UCSD-AML1 (cell line): Measurements from ENCODE around the gene DPH3.

Experiments used
- DNase-seq: peaks from one replicate; lab custom pipeline; 2025; ENCODE audit not compliant: unreplicated experiment; lab: John Stamatoyannopoulos, UW

The DPH3 gene

DNA sequence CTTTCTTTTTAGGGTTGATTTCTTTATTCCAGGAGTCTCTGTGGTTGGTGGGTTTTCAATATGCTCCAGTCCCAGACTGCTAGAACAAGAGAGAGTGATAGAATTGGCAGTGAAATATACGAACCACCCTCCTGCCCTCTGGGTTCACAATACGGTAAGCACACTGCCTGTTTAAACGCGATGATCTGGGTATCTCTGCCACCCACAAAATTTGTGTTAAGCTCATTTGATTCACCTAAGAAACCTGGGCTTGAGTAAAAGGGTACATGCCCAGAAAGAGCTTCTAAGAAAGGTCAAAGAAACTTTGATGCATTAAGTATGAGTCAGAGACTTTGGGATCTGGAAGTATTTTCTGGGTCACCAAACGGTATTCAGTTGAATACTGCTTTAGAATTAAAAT, 30.1 kb upstream of the DPH3 start:
- DNase-seq: no peak

DNA sequence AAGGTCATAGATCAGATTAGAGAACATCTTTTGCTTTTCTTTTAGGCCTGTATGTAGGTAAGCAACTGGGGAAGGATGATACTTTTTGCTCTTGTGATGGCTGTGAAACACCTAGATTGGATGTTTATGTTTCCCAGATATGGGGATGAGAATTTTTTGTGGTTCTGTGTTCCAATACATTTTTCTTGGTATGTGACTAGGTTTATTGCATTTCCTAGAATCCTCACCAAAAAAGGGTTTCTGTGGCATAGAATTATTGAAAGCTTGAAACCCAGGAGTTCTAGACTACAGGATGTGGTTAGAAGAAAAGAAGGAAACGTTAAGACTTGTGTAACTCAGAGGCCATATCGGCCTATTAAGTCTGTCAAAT, 26.1 kb upstream of the DPH3 start:
- DNase-seq: no peak

DNA sequence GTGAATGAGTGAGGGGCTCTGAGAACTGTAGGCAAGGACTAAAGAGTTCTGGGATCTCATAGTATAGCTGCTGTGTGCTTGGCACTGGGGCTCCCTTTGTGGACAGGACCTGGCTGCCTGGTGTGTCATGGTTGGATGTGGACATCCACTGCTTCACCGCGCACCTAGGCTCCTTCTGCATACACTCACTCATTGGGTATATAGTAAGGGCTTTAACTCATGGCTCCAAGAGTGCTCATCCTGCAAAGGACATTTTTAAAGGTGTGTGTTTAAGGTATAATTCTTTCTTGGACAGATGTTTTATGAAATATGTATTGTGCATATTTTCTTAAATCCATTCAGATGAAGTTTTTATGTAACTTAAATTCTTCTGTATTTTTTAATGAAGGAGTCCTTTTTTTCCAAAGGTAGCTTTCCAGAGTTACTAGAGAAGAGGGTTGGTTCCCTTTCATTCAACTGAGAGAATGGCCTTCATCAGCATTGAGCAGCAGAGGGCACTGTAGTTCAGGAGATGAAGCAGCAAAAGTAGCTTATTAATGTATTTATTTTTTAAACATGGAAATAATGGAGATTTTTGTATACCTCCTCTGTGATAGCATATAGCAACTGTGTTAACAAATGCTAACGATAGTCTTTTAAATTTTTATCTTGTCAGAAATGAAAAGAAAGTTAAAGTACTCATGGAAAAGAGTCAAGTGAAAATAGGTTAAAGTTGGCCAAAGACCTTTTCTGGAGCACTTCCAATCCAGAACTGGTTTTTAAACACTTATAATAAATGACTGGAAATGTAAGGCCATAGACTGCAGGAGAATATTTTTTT, 25.5 kb upstream of the DPH3 start:
- no peak for DNase-seq

DNA sequence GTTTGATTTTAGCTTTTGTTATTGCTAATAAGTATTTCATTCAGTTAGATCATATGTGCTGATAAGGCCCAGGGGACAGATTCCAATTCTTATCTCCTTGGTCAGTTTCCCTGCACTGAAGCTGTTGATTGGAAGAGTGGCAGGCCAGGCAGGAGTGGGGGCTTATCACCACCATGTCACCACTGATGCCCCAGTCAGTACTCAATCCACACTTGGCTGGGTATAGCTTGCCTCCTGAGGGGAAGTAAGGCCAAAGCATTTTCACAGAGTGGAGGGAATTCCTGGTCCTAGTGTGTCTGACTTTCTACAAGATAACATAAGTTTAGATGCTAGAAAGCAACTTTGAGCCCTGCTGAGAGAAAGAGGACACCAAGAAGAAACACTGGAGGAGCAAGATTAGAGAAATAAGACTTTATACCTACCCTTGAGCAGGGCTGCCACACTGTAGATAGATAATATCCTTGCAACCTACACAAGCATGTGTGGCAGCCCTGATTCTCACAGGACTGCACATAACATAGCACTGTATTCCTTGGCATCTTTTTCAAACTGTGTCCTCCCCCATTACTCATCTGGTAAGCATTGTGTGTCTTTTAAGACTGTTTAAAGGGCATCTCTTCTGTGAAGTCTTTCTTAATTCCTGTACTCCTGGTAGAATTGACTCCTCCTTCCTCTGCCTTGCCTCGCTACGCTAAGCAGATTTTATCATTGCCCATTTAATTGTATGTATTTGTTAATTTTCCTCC, 24.6 kb upstream of the DPH3 start:
- DNase-seq: no peak

DNA sequence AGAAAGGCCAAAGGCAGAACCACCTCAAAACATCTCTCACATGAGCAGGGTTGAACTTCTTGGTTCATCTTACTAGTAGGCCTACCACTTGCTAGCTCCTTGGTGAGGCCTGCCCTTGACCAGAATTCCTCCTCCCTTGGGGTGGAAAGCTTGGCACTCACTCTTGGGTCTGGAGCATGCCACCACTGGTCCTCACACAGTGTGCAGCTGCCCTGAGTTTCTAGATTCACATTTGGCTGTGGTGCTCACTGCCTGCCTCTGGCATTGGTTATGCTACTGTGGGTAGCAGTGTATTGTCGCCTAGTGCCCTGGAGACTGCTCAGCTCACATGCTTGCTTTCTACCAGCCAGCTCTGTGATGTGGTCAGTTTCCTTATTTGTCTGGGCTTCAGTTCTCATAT, 23.9 kb upstream of the DPH3 start:
- DNase-seq: no peak

DNA sequence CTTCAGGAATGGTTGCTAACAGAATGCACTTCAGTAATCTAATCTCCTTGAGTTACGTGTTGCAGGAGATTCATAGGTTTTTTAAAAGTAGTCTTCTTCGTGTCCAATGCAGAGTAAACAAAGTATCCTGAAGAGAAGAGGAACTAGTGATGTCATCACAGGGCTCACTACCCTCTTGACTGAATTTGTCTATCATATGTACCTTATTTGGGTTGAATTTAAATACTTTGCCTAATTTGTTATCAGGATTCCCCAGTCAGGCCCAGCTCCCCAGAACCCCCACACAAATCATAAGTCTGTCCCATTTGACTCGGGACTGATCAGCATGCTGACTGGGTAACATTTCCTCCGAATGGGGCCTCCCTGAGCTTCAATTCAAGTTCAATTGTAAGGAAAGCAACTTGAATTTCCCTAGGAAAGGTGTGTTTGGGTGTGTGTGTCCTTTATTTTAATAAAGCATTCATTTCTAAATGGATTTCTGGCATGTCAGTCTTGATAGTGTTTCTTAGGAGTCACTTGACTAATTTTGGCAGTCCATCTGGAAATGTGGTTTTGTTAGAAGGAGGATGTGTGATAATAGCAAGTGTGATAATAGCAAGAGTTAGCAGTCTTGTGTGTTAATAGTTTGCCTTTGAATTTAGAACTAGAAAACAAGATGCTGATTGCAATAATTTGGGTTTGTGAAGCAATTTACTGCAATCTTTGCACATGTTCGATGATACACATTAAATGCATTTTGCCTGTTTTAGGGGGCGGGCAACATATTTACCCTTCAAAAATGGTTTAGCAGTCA, 22.2 kb upstream of the DPH3 start:
- no peak for DNase-seq

DNA sequence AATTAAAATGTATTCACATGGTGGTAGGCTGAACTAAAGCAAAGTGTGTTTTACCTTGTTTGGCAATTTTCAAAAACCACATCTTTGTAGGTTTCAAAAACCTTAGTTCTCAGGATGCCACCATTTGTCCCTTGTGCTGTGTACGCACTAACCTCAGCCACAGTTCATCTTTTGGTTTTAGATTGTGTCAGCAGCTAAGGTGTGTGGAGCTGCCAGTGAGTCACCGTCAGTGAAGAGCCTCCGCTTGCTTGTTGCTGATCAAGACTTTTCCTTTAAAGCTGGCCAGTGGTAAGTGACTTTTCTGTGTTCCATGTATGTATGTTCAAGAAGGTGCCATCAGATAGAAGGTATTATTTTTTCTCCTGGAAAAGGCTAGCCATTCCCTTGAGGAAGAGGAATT, 21.4 kb upstream of the DPH3 start:
- no peak for DNase-seq

DNA sequence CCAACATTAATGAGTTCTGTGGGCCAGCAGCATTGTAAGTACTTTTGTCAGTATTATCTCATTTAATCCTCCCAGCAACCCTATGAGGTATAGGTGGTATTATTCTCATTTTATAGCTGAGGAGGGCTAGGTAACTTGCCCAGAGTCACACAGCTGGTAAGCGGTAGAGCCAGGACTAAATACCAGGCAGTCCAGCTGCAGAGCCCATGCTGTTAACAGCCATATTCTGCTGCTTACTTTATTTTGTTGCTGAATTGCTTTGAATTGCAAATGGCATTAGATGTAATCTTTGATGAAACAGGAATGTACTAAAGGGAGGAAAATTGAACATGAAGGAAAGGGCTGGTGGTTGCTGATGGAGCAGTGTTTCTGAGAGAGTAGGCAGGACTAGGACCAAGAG, 19.9 kb upstream of the DPH3 start:
- DNase-seq: no peak

DNA sequence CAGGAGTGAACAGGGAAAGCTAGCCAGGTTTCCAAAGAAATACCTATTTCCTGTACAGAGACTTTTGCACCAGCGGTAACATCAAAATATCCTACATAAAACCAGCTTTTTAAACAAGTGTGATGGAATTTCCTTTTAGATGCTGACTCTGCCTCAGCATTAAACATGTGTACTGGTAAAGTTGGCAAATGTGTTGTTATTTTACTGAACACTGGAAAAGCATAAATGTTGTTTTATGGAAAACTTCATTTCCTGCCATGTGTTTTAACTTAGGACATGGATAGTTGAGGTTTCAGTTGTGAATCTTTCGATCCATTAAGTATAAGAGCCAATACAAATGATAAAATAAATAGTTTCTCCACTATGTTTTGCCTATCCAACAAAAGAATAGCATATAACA, 15.9 kb upstream of the DPH3 start:
- no peak for DNase-seq

DNA sequence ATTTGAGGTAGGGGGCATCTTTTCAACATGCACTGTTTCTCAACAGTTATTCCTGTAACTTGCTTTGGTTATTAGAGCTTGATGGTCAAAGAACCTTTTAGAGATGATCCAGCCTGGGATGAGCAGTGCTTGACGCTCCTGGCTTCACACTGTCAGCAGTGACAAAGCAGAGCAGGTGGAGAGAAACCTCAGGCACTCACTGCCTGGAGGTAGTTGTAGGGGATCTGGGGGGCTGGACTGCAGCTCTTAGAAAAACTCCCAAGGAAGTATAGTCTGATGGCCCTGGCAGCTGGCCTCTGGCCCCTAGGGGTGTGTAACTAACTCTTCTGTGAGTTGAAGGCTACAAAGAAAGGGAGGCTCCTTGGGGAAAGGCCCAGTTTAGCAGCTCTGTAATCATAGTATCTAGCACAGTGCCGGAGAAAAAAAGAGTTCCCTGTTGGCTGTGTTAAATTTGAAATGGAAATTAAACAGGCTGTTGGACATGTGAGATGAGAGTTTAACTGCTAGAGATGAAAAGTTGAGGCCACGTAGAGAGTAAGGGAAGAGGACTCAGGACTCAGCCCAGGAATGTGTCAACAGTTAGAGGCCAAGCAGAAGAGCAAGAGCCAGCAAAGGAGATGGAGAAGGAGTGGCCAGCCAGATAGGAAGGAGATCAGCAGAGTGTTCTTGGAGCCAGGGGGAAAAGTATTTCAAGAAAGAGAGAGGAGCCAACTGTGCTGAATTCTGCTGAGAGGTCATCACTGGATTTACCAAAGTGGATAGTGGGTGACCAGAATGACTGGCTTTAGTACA, 14.5 kb upstream of the DPH3 start:
- no peak for DNase-seq

DNA sequence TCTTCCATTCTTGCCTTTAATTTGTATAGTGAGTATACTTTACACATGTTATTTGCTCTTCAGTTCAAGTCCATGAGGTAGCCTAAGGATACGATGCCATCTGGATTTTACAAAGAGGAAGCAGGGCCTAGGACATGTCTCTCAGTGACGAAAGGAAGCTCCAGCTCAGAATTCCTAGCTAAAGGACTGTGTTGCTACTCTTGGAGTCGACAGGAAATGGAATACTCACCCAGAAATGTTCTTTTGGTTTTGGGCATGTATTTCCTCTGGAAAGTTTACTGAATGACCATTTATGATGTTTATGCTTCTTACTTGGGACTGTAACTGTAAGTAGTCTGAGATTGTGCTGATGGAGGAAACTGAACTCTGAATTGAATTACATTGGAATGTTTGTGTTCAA, 12.7 kb upstream of the DPH3 start:
- no peak for DNase-seq

DNA sequence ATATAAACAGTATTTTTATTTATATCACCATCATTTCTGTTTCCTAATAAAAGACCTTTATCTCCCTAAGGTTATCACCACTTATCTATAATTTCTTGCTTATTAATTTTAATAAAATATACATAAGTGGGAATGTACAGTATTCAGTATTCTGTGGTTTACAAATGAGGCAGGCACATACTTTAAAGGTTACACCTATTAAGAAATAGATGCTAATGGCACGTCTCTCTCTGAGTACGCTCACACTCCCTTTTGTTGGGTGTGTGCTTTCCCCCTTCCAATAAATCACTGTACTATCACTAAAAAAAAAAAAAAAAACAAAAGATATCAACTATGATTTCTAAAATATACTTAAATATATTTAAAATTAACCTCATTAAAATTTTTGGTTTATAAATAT, 9.1 kb upstream of the DPH3 start:
- DNase-seq: no peak

DNA sequence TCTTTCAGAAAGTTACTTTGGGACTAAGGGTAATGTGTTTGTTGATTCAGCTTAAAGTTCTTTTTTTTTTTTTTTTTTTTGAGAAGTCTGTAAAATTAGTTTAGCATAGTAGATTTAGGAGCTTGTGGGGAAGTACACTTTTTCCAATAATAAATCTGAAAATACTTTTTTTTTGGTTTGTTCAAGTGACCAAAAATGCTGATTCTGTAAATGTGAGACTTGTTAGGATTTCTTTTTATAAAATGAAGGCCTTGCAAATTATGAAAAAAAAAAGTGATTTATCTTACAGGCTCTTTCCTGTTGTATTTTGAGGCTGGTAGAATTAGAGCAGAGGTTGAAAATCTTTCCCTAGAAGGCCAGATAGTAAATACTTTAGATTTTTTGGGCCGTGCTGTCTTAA, 7.8 kb upstream of the DPH3 start:
- no peak for DNase-seq

DNA sequence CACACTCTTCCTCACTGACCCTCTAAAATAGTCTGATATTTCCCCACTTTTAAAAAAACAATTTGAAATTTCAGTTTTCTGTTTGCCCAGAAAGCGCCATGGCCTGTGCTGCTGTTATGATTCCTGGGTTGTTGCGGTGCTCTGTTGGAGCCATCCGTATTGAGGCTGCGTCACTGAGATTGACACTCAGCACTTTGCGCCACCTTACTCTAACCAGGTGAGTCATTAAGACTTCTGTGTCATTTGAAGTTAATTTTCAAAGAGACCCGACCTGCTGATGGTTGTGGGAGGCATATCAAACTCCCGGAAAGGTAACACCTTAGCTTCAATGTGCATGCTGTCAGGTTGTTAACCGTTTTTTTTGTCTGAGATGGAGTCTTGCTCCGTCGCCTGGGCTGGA, 6.1 kb upstream of the DPH3 start:
- no peak for DNase-seq

DNA sequence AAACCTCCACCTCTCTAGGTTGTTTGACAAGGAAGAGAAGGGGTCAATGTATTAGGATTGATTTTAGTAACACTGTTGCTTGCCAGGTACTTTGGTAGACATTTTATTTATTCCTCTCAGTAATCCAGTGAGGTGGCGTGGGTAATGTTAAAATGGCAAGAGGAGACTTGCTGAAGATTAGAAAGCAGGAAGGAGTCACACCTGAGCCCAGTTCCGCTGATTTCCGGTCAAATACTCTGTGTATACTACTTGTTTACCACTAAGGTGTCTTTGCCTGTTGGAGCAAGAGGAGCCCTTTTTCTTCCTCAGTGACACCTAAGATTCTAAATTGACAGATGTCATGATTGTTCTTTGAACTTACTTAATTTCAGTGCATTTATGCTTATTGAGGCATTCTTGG, 2.0 kb upstream of the DPH3 start:
- no peak for DNase-seq

DNA sequence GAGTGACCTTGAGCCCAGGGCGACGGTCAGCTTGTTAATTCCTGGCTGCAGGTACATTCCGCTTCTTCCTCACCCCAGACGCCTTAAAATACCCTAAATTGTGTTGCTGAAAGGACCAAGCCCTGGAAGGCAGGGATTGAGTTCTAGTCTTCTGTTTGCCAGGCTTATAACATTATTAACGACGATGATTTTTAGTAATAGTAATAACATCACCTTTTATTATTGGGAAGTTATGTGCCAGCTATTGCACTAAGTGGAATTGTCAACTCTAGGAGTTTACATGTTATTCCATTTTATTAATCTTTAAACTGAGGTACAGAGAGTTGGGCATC, 678 bp upstream of the DPH3 start:
- DNase-seq: no peak

DNA sequence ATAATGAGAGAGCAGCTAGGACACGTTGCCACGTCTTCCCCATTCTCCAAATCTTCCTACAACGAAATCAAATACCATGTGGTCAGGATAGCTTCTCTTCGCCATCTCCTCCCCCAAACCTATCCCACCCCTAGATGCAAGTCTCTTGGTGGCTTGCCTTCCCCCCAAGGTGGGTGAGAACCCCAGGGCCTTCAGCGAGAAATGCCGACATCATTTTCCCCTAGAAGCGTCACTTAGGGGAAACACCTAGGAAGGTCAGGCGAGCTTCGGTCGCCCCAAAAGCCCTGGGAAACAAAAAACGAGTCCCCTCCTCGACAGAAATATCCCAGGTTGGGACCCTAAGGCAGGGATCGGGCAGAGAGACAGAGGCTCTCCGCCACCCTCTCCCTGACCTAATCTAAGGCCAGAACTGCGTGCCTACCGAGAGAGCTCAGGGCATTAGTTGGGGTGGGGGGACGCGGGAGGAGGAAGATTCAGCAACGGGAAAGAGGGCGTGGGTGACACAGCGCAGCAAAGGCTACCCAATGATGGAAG, 502 bp downstream of the DPH3 start:
- DNase-seq: no peak

DNA sequence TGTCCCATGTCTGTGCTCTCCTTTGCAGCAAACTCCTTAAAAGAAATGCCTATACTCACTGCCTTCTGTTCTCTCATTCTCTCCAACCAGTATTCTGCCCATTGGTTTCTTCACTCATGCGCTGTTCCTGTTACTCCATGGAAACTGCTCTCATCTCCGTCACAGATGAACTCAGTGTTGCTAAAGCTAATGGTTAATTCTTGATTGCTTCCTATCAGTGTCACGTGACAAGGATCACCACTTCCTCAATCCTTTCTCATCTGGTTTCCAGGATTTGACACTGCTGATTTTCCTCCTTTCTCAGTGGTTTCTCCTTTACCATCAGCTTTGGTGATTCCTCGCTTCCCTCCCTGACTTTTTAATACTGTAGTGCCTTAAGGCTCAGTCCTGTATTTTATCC, 2.6 kb downstream of the DPH3 start:
- no peak for DNase-seq

DNA sequence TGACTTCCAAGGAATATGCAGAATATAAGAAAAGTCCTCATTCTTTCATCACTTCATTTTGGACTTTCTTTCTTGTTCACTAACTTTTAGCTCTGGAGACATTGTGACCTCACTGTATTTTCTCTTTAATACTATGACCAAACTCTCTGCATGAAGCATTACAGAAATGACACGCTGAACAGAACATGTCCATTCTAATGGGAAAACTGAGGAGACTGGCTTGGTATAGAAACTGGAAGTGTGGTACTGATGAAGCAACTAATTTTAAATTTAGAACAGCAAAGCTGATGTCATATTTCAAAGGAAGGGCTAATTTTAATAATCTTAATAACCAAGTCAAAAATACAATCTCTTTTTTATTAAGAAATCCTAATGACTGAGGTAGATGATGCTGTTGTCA, 4.7 kb downstream of the DPH3 start:
- no peak for DNase-seq

DNA sequence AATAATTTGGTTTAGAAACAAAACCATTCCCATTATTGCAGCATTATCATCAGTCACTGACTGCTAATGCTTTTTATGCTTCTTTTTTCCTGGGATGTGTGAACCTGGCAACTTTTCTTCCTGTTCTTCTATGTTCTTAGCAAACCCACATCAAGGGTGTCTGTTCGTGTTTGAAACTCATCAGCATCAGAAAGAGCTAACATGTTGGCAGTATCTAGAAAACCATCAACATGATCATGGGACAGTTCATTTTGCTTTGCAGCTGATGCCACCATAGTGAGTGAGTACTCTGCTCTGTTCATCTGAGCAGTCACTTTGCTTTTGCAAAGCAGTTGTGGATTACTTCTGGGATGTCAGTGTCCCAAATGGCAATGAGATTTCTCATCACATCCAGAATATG, 5.9 kb downstream of the DPH3 start:
- no peak for DNase-seq

DNA sequence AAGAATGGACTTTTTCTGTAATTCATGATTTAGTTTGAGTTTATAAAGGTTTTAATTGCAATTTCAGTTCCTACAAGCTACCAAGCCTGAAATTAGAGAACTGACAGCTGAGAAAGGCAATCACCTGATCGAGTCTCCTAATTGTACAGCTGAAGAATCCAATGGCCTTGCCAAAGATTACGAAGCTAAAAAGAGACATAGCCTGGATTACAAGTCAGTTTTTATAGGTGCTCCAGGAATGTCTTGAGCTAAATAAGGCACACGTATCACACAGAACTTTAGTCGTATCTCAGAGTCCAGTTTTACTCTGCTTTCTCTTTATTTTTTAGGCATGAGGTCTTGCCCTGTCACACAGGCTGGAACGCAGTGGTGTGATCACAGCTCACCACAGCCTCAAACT, 6.6 kb downstream of the DPH3 start:
- no peak for DNase-seq
